CD1c-positive myeloid dendritic cell (primary cell): ENCODE data around the gene CHCHD4.
"Not testable (repeated sequence)": the region's sequence is repeated elsewhere in the genome, so short reads cannot be mapped to it uniquely, and the experiment has no call there.

Experiments
- DNase-seq: peaks from one replicate; pipeline ENCODE4 v3.0.0-alpha.2; 2016; ENCODE audit errors: extremely low spot score

The CHCHD4 gene

GRCh38 chr3:14135581-14135980, 10.9 kb upstream of the CHCHD4 start:
- DNase-seq = no peak

GRCh38 chr3:14134291-14134690, 9.6 kb upstream of the CHCHD4 start:
- DNase-seq = no peak

- DNase-seq = no peak
Measured at GRCh38 chr3:14133876-14134275, 9.2 kb upstream of the CHCHD4 start.

GRCh38 chr3:14133188-14133800, 8.6 kb upstream of the CHCHD4 start:
- DNase-seq = no peak

GRCh38 chr3:14132689-14133088, 8.0 kb upstream of the CHCHD4 start:
- no peak for DNase-seq

- no peak for DNase-seq
Measured at GRCh38 chr3:14132120-14132519, 7.5 kb upstream of the CHCHD4 start.

- DNase-seq = no peak
Measured at GRCh38 chr3:14131134-14131533, 6.5 kb upstream of the CHCHD4 start.

GRCh38 chr3:14130707-14131106, 6.0 kb upstream of the CHCHD4 start:
- DNase-seq = no peak

GRCh38 chr3:14130230-14130629, 5.6 kb upstream of the CHCHD4 start:
- DNase-seq = no peak

GRCh38 chr3:14129296-14129695, 4.6 kb upstream of the CHCHD4 start:
- no peak for DNase-seq

- no peak for DNase-seq
Measured at GRCh38 chr3:14128724-14129123, 4.1 kb upstream of the CHCHD4 start.

- DNase-seq = no peak
Measured at GRCh38 chr3:14127516-14128161, 3.0 kb upstream of the CHCHD4 start.

GRCh38 chr3:14126887-14127505, 2.3 kb upstream of the CHCHD4 start:
- DNase-seq = no peak

- peak; percentile 39 for DNase-seq
Measured at GRCh38 chr3:14126017-14126886, 1.6 kb upstream of the CHCHD4 start.

GRCh38 chr3:14125193-14126016, 735 bp upstream of the CHCHD4 start:
- DNase-seq = peak; percentile 88

- peak; percentile 86 for DNase-seq
Measured at GRCh38 chr3:14124223-14124614, 451 bp downstream of the CHCHD4 start.

GRCh38 chr3:14123308-14124222, 1.1 kb downstream of the CHCHD4 start:
- DNase-seq = no peak

GRCh38 chr3:14122301-14122700, 2.4 kb downstream of the CHCHD4 start:
- DNase-seq = no peak

- DNase-seq = no peak
Measured at GRCh38 chr3:14121859-14122258, 2.8 kb downstream of the CHCHD4 start.

GRCh38 chr3:14120921-14121448, 3.7 kb downstream of the CHCHD4 start:
- DNase-seq = not testable (repeated sequence)
